Esophagus muscularis mucosa (tissue), 4 donors: ENCODE results near the gene THEMIS.

Experiments
- CTCF ChIP-seq, 3 experiments: fragments of 200-600 bp in 2 of 3; fragments of 450-650 bp in 1 of 3; sonication (generic) in 2 of 3; IDR thresholded peaks; one replicate each; pipeline ENCODE4 v1.5.1; 2017 to 2019; ENCODE audit warnings: antibody characterized with exemption in 3 of 3, mild to moderate bottlenecking in 2 of 3, moderate library complexity in 1 of 3
- EP300 ChIP-seq: sonication (generic); formaldehyde crosslinking; IDR thresholded peaks from one replicate; pipeline ENCODE4 v1.6.1; 2017; ENCODE audit warnings: antibody characterized with exemption
- POLR2A ChIP-seq: fragments of 450-650 bp; IDR thresholded peaks from one replicate; pipeline ENCODE4 v1.6.1; 2017; ENCODE audit warnings: antibody characterized with exemption, moderate library complexity, mild to moderate bottlenecking, low read depth
- POLR2AphosphoS5 ChIP-seq, 2 donors: sonication (generic); formaldehyde crosslinking; IDR thresholded peaks; one replicate each; pipeline ENCODE4 v1.6.1; 2017; ENCODE audit warnings: antibody characterized with exemption in 2 of 2

- TF ChIP-seq CTCF (IDR thresholded peaks at IDR 0.05) (no peak), POLR2A (no peak), EP300 (no peak), POLR2AphosphoS5 (IDR thresholded peaks at IDR 0.05) (no peak)
These were observed 46.8 kb downstream of the THEMIS start for GRCh38 chr6:127854009-127854408.
